Loucy (cell line): ENCODE results near the gene IFT52.

Experiments used
- H2AFZ ChIP-seq: fragments of 200-600 bp; sonication (generic); 2 replicates; pipeline ENCODE4 v1.6.0; 2016; ENCODE audit warnings: antibody characterized with exemption, mild to moderate bottlenecking, low read length, moderate library complexity
- H3F3A ChIP-seq: fragments of 200-600 bp; 2 replicates; pipeline ENCODE4 v1.6.0; 2016; ENCODE audit warnings: antibody characterized with exemption, low read depth, mild to moderate bottlenecking
- H3K27me3 ChIP-seq: fragments of 200-600 bp; sonication (generic); 2 replicates; pipeline ENCODE4 v1.6.1; 2014; ENCODE audit warnings: low read length, mild to moderate bottlenecking; ENCODE audit not compliant: insufficient read depth, poor library complexity, severe bottlenecking
- H3K36me3 ChIP-seq: fragments of 200-600 bp; sonication (generic); 2 replicates; pipeline ENCODE4 v1.6.1; 2016; ENCODE audit warnings: low read length; ENCODE audit not compliant: insufficient read depth
- H3K4me1 ChIP-seq: fragments of 200-600 bp; sonication (generic); 2 replicates; pipeline ENCODE4 v1.5.1; 2014; ENCODE audit warnings: low read length, mild to moderate bottlenecking; ENCODE audit not compliant: insufficient read depth, poor library complexity, severe bottlenecking
- H3K4me2 ChIP-seq: fragments of 200-600 bp; sonication (generic); 2 replicates; pipeline ENCODE4 v1.6.0; 2014; ENCODE audit warnings: antibody characterized with exemption, low read length, low read depth, mild to moderate bottlenecking; ENCODE audit not compliant: poor library complexity, severe bottlenecking
- H3K4me3 ChIP-seq: fragments of 200-600 bp; sonication (generic); 2 replicates; pipeline ENCODE4 v1.5.1; 2014; ENCODE audit warnings: low read length, mild to moderate bottlenecking, mixed read lengths; ENCODE audit not compliant: poor library complexity, severe bottlenecking
- H3K79me2 ChIP-seq: fragments of 200-600 bp; sonication (generic); 2 replicates; pipeline ENCODE4 v1.6.1; 2014; ENCODE audit warnings: low read length; ENCODE audit not compliant: insufficient read depth
- H3K9ac ChIP-seq: fragments of 200-600 bp; sonication (generic); 2 replicates; pipeline ENCODE4 v1.6.0; 2014; ENCODE audit warnings: mild to moderate bottlenecking, low read depth, low read length, moderate library complexity; ENCODE audit not compliant: poor library complexity, severe bottlenecking
- H3K9me2 ChIP-seq: fragments of 200-600 bp; sonication (generic); replicated peaks from 2 replicates; pipeline ENCODE4 v1.6.1; 2016; ENCODE audit warnings: low read depth, low read length, mixed read lengths
- H3K9me3 ChIP-seq: fragments of 200-600 bp; sonication (generic); 2 replicates; pipeline ENCODE4 v1.6.1; 2014; ENCODE audit warnings: mild to moderate bottlenecking, antibody characterized with exemption, low read length, low read depth; ENCODE audit not compliant: insufficient read depth
- H4K20me1 ChIP-seq: fragments of 200-600 bp; sonication (generic); 2 replicates; pipeline ENCODE4 v1.6.0; 2014; ENCODE audit warnings: antibody characterized with exemption, low read length, mild to moderate bottlenecking; ENCODE audit not compliant: insufficient read depth, poor library complexity, severe bottlenecking
- CTCF ChIP-seq: fragments of 200-600 bp; sonication (generic); conservative IDR thresholded peaks from 2 replicates; pipeline ENCODE4 v1.5.1; 2014; ENCODE audit warnings: mild to moderate bottlenecking, antibody characterized with exemption, low read length
- EZH2phosphoT487 ChIP-seq: fragments of 200-600 bp; IDR thresholded peaks from 2 replicates; pipeline ENCODE4 v1.6.1; 2018; ENCODE audit warnings: antibody characterized with exemption, mild to moderate bottlenecking, moderate library complexity, borderline replicate concordance

Gene IFT52

GRCh38 chr20:43666376-43667328, 75.9 kb downstream of the IFT52 start, which contains the start of gene MYBL2:
Gene MYBL2, plus strand, starts transcription at chr20:43667114. Its CDS starts 170 bp downstream, at chr20:43667284.
- H4K20me1 ChIP-seq = peaks cover 4% of the 10 kb centered on the region
- H3K27me3 ChIP-seq = no peaks in the 10 kb centered on the region
- peak within 1 kb of the TSS; percentile 84 for H3K9ac ChIP-seq
- TF ChIP-seq CTCF (no peak), EZH2phosphoT487 (no peak)
- H3K79me2 ChIP-seq = peaks cover 44% of the 10 kb centered on the region
- H2AFZ ChIP-seq = peak within 1 kb of the TSS; percentile 90
- no peaks in the 10 kb centered on the region for H3F3A ChIP-seq
- peaks cover 25% of the 10 kb centered on the region for H3K4me1 ChIP-seq
- H3K36me3 ChIP-seq = no peaks in the 10 kb centered on the region
- H3K4me3 ChIP-seq = peak within 1 kb of the TSS; percentile 92
- no peaks in the 10 kb centered on the region for H3K9me2 ChIP-seq
- no peaks in the 10 kb centered on the region for H3K9me3 ChIP-seq
- peak within 1 kb of the TSS; percentile 99 for H3K4me2 ChIP-seq

GRCh38 chr20:43667341-43668132, 76.8 kb downstream of the IFT52 start:
- H3K36me3 ChIP-seq = no peaks in the 10 kb centered on the region
- H3K4me3 ChIP-seq = peak overlapping the region; percentile 92
- H2AFZ ChIP-seq = peak overlapping the region; percentile 90
- no peaks in the 10 kb centered on the region for H3K9me2 ChIP-seq
- H3K9me3 ChIP-seq = no peaks in the 10 kb centered on the region
- H4K20me1 ChIP-seq = peaks cover 4% of the 10 kb centered on the region
- peak overlapping the region; percentile 99 for H3K4me2 ChIP-seq
- H3F3A ChIP-seq = no peaks in the 10 kb centered on the region
- peak overlapping the region; percentile 84 for H3K9ac ChIP-seq
- H3K79me2 ChIP-seq = peaks cover 52% of the 10 kb centered on the region
- H3K27me3 ChIP-seq = no peaks in the 10 kb centered on the region
- TF ChIP-seq EZH2phosphoT487 (no peak), CTCF (no peak)
- peaks cover 25% of the 10 kb centered on the region for H3K4me1 ChIP-seq

GRCh38 chr20:43669332-43669731, 78.6 kb downstream of the IFT52 start:
- no peak overlapping the region for H2AFZ ChIP-seq
- H3K9me3 ChIP-seq = no peaks in the 10 kb centered on the region
- H3F3A ChIP-seq = no peaks in the 10 kb centered on the region
- H3K9me2 ChIP-seq = no peaks in the 10 kb centered on the region
- H3K4me1 ChIP-seq = peaks cover 25% of the 10 kb centered on the region
- peaks cover 4% of the 10 kb centered on the region for H4K20me1 ChIP-seq
- H3K27me3 ChIP-seq = no peaks in the 10 kb centered on the region
- H3K4me2 ChIP-seq = peak overlapping the region; percentile 99
- H3K9ac ChIP-seq = peak overlapping the region; percentile 84
- peak overlapping the region; percentile 92 for H3K4me3 ChIP-seq
- H3K79me2 ChIP-seq = peaks cover 66% of the 10 kb centered on the region
- H3K36me3 ChIP-seq = peaks cover 9% of the 10 kb centered on the region; the same call in 1 of the 2 replicates
- TF ChIP-seq CTCF (no peak), EZH2phosphoT487 (no peak)
